ENCODE results near the gene ERF.

Gene ERF

GRCh38 chr19:42206871-42207755, 47.8 kb downstream of the ERF start:
- DNase-seq: no peak

DNA sequence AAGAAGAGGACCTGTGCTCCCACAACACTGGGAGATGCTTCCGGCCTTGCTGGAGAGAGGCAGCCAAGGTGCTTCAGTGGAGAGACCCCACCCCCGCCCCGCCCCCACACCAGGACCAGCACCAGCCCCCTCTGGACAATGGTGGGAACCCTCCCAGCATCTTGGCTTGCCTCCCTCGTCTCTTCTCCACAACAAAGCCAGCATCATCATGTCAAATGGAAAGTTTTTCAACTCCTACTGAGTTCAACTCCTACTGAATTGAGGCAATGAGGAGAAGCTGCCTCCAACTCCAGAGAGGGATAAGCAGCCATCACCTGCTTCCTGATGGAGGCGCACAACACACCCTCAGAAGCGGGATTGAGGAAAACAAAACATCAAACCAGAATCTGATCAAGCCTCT, 50.3 kb downstream of the ERF start:
- DNase-seq: no peak

- DNase-seq: no peak
Observed at GRCh38 chr19:42203700-42204099, 51.2 kb downstream of the ERF start.

DNA sequence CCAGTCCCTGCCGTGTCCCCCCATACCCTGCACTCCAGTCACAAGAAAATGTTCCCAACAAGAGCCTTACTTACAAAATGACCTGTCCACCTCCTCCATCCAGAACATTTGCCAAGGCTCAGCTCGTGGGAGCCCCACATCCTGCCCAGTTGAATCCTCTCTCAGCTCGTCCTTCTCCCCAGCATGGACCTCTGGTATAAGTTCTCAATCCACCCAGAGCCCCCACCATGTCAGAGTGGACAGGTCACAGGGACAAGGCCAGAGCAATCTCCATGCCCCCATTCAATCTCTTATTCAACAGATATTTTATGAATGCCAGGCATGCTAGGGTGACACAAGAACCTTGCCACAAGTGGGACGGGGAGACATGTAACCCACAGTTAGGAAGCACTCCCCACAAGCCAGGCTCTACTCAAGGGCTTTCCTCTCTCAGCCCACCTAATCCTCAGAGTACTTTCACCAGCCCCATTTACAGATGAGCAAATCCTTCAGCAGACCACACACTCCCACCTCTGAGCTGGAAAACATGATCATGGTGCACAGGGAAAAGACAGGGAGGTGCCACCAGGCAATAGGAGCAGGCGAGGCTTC, 52.5 kb downstream of the ERF start:
- DNase-seq: no peak

- no peak for DNase-seq
Observed at GRCh38 chr19:42201489-42202289, 53.2 kb downstream of the ERF start.

GRCh38 chr19:42200116-42200715, 54.7 kb downstream of the ERF start:
- DNase-seq: no peak

DNA sequence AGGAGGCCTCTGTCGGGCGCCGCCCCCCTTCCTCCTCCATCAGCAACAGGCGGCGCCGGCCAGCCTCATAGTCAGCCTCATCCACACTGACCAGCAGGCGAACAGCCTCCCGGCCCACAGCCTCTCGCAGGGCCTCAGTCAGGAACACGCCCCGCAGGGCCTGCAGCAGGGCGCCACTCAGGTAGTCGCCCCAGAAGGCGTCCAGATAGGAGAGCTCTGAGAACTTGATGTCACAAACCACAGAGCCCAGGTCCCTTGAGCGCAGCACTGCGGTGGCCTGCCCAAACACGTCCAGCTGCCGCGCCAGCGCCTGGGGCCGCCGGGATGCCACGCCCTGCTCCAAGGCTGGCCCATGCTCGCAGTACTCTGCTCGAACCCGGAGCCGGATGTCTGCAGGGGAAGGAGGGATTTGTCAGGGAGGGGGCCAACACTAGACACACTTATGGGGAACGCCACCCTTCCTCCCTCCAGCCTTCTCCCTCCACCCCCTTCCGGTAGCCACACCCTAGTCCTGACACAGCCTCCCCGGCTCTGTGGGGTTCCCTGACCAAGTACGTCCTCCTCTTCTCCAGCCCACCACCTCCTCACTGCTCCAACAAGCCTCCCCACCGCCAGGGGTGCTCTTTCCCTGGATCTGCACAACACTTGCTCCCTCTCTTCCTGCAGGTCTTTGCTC, 55.4 kb downstream of the ERF start:
- no peak for DNase-seq

DNA sequence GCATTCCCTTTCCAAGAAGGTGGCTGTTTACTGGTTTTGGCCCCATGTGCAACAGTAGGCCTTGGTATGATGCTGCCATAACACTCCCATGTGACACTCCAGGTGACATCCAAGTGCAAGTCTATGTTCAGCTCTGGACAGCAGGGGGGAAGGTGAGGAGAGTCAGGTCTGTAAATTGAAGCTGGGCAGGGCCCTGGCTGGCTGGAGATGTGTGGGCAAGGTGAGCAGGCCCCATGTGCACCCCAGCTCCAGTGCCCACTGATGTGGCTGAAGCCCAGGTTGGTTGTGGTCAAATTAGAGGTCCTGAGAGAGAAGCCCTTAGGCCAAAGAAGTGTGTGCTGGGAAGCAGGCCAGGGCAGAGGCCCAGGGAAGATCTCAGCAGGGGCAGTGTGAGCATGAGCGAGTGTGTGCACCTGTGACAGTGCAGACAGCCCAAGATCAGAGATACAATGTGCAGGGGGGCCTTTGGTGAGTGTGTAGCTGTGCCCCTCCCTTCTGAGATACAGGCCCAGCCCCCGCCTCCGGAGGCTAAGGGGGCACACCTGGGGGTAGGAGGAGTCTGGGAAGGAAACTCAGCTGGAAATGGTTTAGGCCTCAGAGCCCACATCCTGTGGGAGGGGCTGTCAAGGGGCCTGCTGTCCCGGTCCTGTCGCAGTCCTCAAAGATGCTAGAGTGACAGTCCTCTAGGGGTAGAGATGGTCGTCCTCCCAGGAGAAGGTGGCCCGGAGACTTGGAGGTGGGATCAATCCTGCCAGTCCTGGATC, 56.1 kb downstream of the ERF start:
- no peak for DNase-seq
